Measurements from ENCODE around the gene ST6GALNAC1.

- TF ChIP-seq ZNF217 (IDR thresholded peaks at IDR 0.05) (no peak), ELK1 (IDR thresholded peaks at IDR 0.05; ENCODE audit: low read depth, low read length) (no peak), POLR2A (IDR thresholded peaks at IDR 0.05; ENCODE audit: low read depth, low read length) (no peak), SRF (IDR thresholded peaks at IDR 0.05; ENCODE audit: low read depth in 2 of 2, low read length in 2 of 2) (no peak), YY1 (IDR thresholded peaks at IDR 0.05; ENCODE audit: low read depth, low read length) (no peak), PKNOX1 (IDR thresholded peaks at IDR 0.05) (no peak)
These were observed 39.6 kb upstream of the ST6GALNAC1 start for GRCh38 chr17:76683011-76683755.
